CD4-positive, CD25-positive, alpha-beta regulatory T cell (primary cell): ENCODE measurements around the gene TRIM42. TPM values are rescaled to one million over a fixed set of nuclear protein-coding genes. Genes with fewer than 3 reads are reported as not detected.

Experiments used
- ATAC-seq, 2 donors: fragments of 150-1000 bp; cut with Tn5 transposase; one replicate each; pipeline ENCODE4 v1.10.0; 2021; ENCODE audit warnings: low read depth in 2 of 2, moderate number of reproducible peaks in 2 of 2, moderate library complexity in 1 of 2
- DNase-seq, 3 donors: peaks; one replicate each; pipeline versions ENCODE4 v3.0.0 to v3.0.0-alpha.2; 2012 to 2022; ENCODE audit warnings: mixed read lengths in 1 of 3
- H3K27ac ChIP-seq: one replicate; pipeline ENCODE4 v1.7.0; 2013; ENCODE audit warnings: mild to moderate bottlenecking, low read length; ENCODE audit not compliant: insufficient read depth, poor library complexity, severe bottlenecking
- H3K27me3 ChIP-seq: one replicate; pipeline ENCODE4 v1.7.0; 2013; ENCODE audit warnings: low read length; ENCODE audit not compliant: control insufficient read depth, insufficient read depth
- H3K36me3 ChIP-seq: one replicate; pipeline ENCODE4 v1.7.0; 2013; ENCODE audit warnings: mild to moderate bottlenecking, low read length, moderate library complexity; ENCODE audit not compliant: control insufficient read depth, insufficient read depth
- H3K4me1 ChIP-seq: 2 replicates; pipeline ENCODE4 v1.7.0; 2013; ENCODE audit warnings: mild to moderate bottlenecking, low read length; ENCODE audit not compliant: insufficient read depth, control insufficient read depth, poor library complexity, severe bottlenecking
- H3K4me3 ChIP-seq: one replicate; pipeline ENCODE4 v1.7.0; 2013; ENCODE audit warnings: low read depth, mild to moderate bottlenecking, low read length, moderate library complexity
- H3K9me3 ChIP-seq, 2 experiments: 1 replicate in 1 of 2; 2 replicates in 1 of 2; pipeline ENCODE4 v1.7.0; 2013; ENCODE audit warnings: low read length in 2 of 2, mild to moderate bottlenecking in 1 of 2, moderate library complexity in 1 of 2; ENCODE audit not compliant: control insufficient read depth in 2 of 2
- H3K27ac Mint-ChIP-seq, 3 donors: one replicate each; pipeline ENCODE4 v1.8.0; 2020 to 2022; ENCODE audit warnings: mild to moderate bottlenecking in 3 of 3, mixed read lengths in 3 of 3, moderate library complexity in 2 of 3
- H3K27me3 Mint-ChIP-seq: one replicate; pipeline ENCODE4 v1.8.0; 2022; ENCODE audit warnings: mild to moderate bottlenecking, mixed read lengths
- H3K36me3 Mint-ChIP-seq: one replicate; pipeline ENCODE4 v1.8.0; 2020; ENCODE audit warnings: mixed read lengths
- H3K4me1 Mint-ChIP-seq, 4 donors: one replicate each; pipeline ENCODE4 v1.8.0; 2020 to 2022; ENCODE audit warnings: mixed read lengths in 4 of 4, mild to moderate bottlenecking in 1 of 4
- H3K4me3 Mint-ChIP-seq, 4 donors: one replicate each; pipeline ENCODE4 v1.8.0; 2020 to 2022; ENCODE audit warnings: mild to moderate bottlenecking in 4 of 4, mixed read lengths in 4 of 4, moderate library complexity in 3 of 4
- H3K9me3 Mint-ChIP-seq, 7 donors: one replicate each; pipeline ENCODE4 v1.8.0; 2020 to 2022; ENCODE audit warnings: mixed read lengths in 7 of 7, mild to moderate bottlenecking in 3 of 7, moderate library complexity in 2 of 7
- polyA plus RNA-seq, 4 donors: library from polyadenylated mRNA; unstranded; fragments of 300-500 nt; fragmentation: Illumina TruSeq; gene quantifications; one replicate each; pipeline ENCODE4 v1.2.3, GENCODE V29; 2021
- total RNA-seq: library from RNA; stranded (reverse); gene quantifications from one replicate; pipeline ENCODE4 v1.2.3, GENCODE V29; 2022

The TRIM42 gene
- total RNA-seq (not detected), polyA plus RNA-seq (not detected)

- Mint-ChIP-seq H3K4me1 (no peaks in the 10 kb centered on the region), H3K36me3 (no peaks in the 10 kb centered on the region), H3K27me3 (no peaks in the 10 kb centered on the region), H3K27ac (no peak within 1 kb of the TSS), H3K4me3 (no peak within 1 kb of the TSS), H3K9me3 (peaks cover 0 to 5% (median 0%) of the 10 kb centered on the region in 7 donors)
- Histone ChIP-seq H3K27me3 (no peaks in the 10 kb centered on the region), H3K27ac (no peak within 1 kb of the TSS), H3K36me3 (no peaks in the 10 kb centered on the region), H3K4me3 (no peak within 1 kb of the TSS), H3K4me1 (no peaks in the 10 kb centered on the region), H3K9me3 (no peaks in the 10 kb centered on the region)
- ATAC-seq (no peak), DNase-seq (no peak)
These were observed at the start of gene TRIM42 for GRCh38 chr3:140677764-140678163. Gene TRIM42 (plus strand): TSS chr3:140678064. CDS start chr3:140678230, 166 bp downstream.

- H3K27ac Mint-ChIP-seq = no peak overlapping the region
- H3K4me3 Mint-ChIP-seq = no peak overlapping the region
- H3K36me3 Mint-ChIP-seq = no peaks in the 10 kb centered on the region
- ATAC-seq (no peak), DNase-seq (no peak)
- H3K4me1 ChIP-seq = no peaks in the 10 kb centered on the region
- no peaks in the 10 kb centered on the region for H3K36me3 ChIP-seq
- no peaks in the 10 kb centered on the region for H3K27me3 Mint-ChIP-seq
- no peaks in the 10 kb centered on the region for H3K9me3 ChIP-seq
- peaks cover 0 to 5% (median 0%) of the 10 kb centered on the region in 7 donors for H3K9me3 Mint-ChIP-seq
- H3K4me1 Mint-ChIP-seq = no peaks in the 10 kb centered on the region
- no peaks in the 10 kb centered on the region for H3K27me3 ChIP-seq
- H3K4me3 ChIP-seq = no peak overlapping the region
- no peak overlapping the region for H3K27ac ChIP-seq
These were observed 49.3 kb upstream of the TRIM42 start for GRCh38 chr3:140628606-140629005.

- H3K4me3 ChIP-seq = no peak overlapping the region
- no peaks in the 10 kb centered on the region for H3K36me3 ChIP-seq
- H3K27ac ChIP-seq = no peak overlapping the region
- Mint-ChIP-seq H3K4me3 (no peak overlapping the region), H3K4me1 (no peaks in the 10 kb centered on the region), H3K27me3 (no peaks in the 10 kb centered on the region), H3K27ac (no peak overlapping the region), H3K36me3 (no peaks in the 10 kb centered on the region), H3K9me3 (peaks cover 0 to 5% (median 0%) of the 10 kb centered on the region in 7 donors)
- no peaks in the 10 kb centered on the region for H3K27me3 ChIP-seq
- H3K9me3 ChIP-seq = no peaks in the 10 kb centered on the region
- no peaks in the 10 kb centered on the region for H3K4me1 ChIP-seq
- ATAC-seq (no peak), DNase-seq (no peak)
These were observed 48.3 kb upstream of the TRIM42 start for GRCh38 chr3:140629357-140630137.

- no peak overlapping the region for H3K4me3 Mint-ChIP-seq
- no peaks in the 10 kb centered on the region for H3K36me3 Mint-ChIP-seq
- Histone ChIP-seq H3K27ac (no peak overlapping the region), H3K36me3 (no peaks in the 10 kb centered on the region), H3K4me3 (no peak overlapping the region), H3K27me3 (no peaks in the 10 kb centered on the region), H3K4me1 (no peaks in the 10 kb centered on the region), H3K9me3 (no peaks in the 10 kb centered on the region)
- H3K4me1 Mint-ChIP-seq = no peaks in the 10 kb centered on the region
- no peak overlapping the region for H3K27ac Mint-ChIP-seq
- ATAC-seq = no peak
- DNase-seq = no peak
- no peaks in the 10 kb centered on the region for H3K27me3 Mint-ChIP-seq
- H3K9me3 Mint-ChIP-seq = peaks cover 0 to 5% (median 0%) of the 10 kb centered on the region in 7 donors
These were observed 47.5 kb upstream of the TRIM42 start for GRCh38 chr3:140630366-140630765.

- H3K36me3 ChIP-seq = no peaks in the 10 kb centered on the region
- Mint-ChIP-seq H3K27me3 (no peaks in the 10 kb centered on the region), H3K36me3 (no peaks in the 10 kb centered on the region), H3K4me3 (no peak overlapping the region), H3K4me1 (no peaks in the 10 kb centered on the region), H3K27ac (no peak overlapping the region), H3K9me3 (peaks cover 0 to 5% (median 0%) of the 10 kb centered on the region in 7 donors)
- ATAC-seq = no peak
- H3K4me1 ChIP-seq = no peaks in the 10 kb centered on the region
- no peak overlapping the region for H3K4me3 ChIP-seq
- no peak overlapping the region for H3K27ac ChIP-seq
- no peaks in the 10 kb centered on the region for H3K9me3 ChIP-seq
- H3K27me3 ChIP-seq = no peaks in the 10 kb centered on the region
- DNase-seq = no peak
These were observed 47.0 kb upstream of the TRIM42 start for GRCh38 chr3:140630866-140631265.

GRCh38 chr3:140635276-140635675 lies 42.6 kb upstream of the TRIM42 start:
- Mint-ChIP-seq H3K36me3 (no peaks in the 10 kb centered on the region), H3K4me1 (no peaks in the 10 kb centered on the region), H3K27me3 (no peaks in the 10 kb centered on the region), H3K4me3 (no peak overlapping the region), H3K9me3 (peaks cover 0 to 5% (median 2%) of the 10 kb centered on the region in 7 donors), H3K27ac (no peak overlapping the region)
- H3K27ac ChIP-seq = no peak overlapping the region
- no peaks in the 10 kb centered on the region for H3K27me3 ChIP-seq
- no peaks in the 10 kb centered on the region for H3K9me3 ChIP-seq
- no peaks in the 10 kb centered on the region for H3K4me1 ChIP-seq
- ATAC-seq = no peak
- no peaks in the 10 kb centered on the region for H3K36me3 ChIP-seq
- DNase-seq = no peak
- H3K4me3 ChIP-seq = no peak overlapping the region

- DNase-seq = no peak
- H3K27ac Mint-ChIP-seq = no peak overlapping the region
- no peak for ATAC-seq
- no peaks in the 10 kb centered on the region for H3K4me1 Mint-ChIP-seq
- H3K27me3 Mint-ChIP-seq = no peaks in the 10 kb centered on the region
- Histone ChIP-seq H3K9me3 (no peaks in the 10 kb centered on the region), H3K36me3 (no peaks in the 10 kb centered on the region), H3K4me3 (no peak overlapping the region), H3K27me3 (no peaks in the 10 kb centered on the region), H3K27ac (no peak overlapping the region), H3K4me1 (no peaks in the 10 kb centered on the region)
- H3K36me3 Mint-ChIP-seq = no peaks in the 10 kb centered on the region
- peaks cover 0 to 4% (median 2%) of the 10 kb centered on the region in 7 donors for H3K9me3 Mint-ChIP-seq
- H3K4me3 Mint-ChIP-seq = no peak overlapping the region
These were observed 41.3 kb upstream of the TRIM42 start for GRCh38 chr3:140636406-140637138.
